GM23338 (cell line): ENCODE results near the gene SSTR4. TPM values are rescaled to one million over a fixed set of nuclear protein-coding genes. Genes with fewer than 3 reads are reported as not detected.
A peak's percentile ranks its signal among the peaks of the same experiment; 100 is the strongest.

Source experiments
- ATAC-seq: fragments of 200-7000 bp; cut with Tn5 transposase; 3 replicates; pipeline ENCODE4 v1.9.1; 2020
- DNase-seq: peaks from one replicate; pipeline ENCODE4 v3.0.0-alpha.2; 2015; ENCODE audit warnings: low spot score
- H2AFZ ChIP-seq: fragments of 200-600 bp; sonication (generic); 2 replicates; pipeline ENCODE4 v1.8.0; 2016; ENCODE audit warnings: antibody characterized with exemption, mild to moderate bottlenecking, moderate library complexity
- H3F3A ChIP-seq: fragments of 200-600 bp; sonication (generic); replicated peaks from 2 replicates; pipeline ENCODE4 v1.8.0; 2017; ENCODE audit warnings: antibody characterized with exemption, mixed run types, low read depth
- H3K27ac ChIP-seq: fragments of 200-600 bp; sonication (generic); 2 replicates; pipeline ENCODE4 v1.6.1; 2016; ENCODE audit warnings: low read depth
- H3K27me3 ChIP-seq: fragments of 200-600 bp; sonication (generic); 2 replicates; pipeline ENCODE4 v1.8.0; 2016; ENCODE audit warnings: mild to moderate bottlenecking, mixed run types, moderate library complexity; ENCODE audit not compliant: insufficient read depth
- H3K36me3 ChIP-seq: fragments of 200-600 bp; sonication (generic); 2 replicates; pipeline ENCODE4 v1.8.0; 2016; ENCODE audit warnings: mild to moderate bottlenecking; ENCODE audit not compliant: insufficient read depth
- H3K4me1 ChIP-seq: fragments of 200-600 bp; sonication (generic); 2 replicates; pipeline ENCODE4 v1.8.0; 2016; ENCODE audit warnings: mild to moderate bottlenecking, moderate library complexity; ENCODE audit not compliant: insufficient read depth
- H3K4me2 ChIP-seq: fragments of 200-600 bp; sonication (generic); 2 replicates; pipeline ENCODE4 v1.7.1; 2017; ENCODE audit warnings: mixed run types
- H3K4me3 ChIP-seq: fragments of 200-600 bp; sonication (generic); 2 replicates; pipeline ENCODE4 v1.6.1; 2016; ENCODE audit warnings: mixed run types
- H3K79me2 ChIP-seq: fragments of 200-600 bp; sonication (generic); replicated peaks from 2 replicates; pipeline ENCODE4 v1.8.0; 2017; ENCODE audit warnings: mild to moderate bottlenecking; ENCODE audit not compliant: insufficient read depth
- H3K9me2 ChIP-seq: fragments of 200-600 bp; sonication (generic); 2 replicates; pipeline ENCODE4 v1.8.0; 2017; ENCODE audit not compliant: insufficient read depth
- H4K20me1 ChIP-seq: fragments of 200-600 bp; sonication (generic); replicated peaks from 2 replicates; pipeline ENCODE4 v1.8.0; 2017; ENCODE audit warnings: mild to moderate bottlenecking; ENCODE audit not compliant: insufficient read depth
- H3K27ac Mint-ChIP-seq: 2 replicates; pipeline ENCODE4 v1.8.0; 2020; ENCODE audit warnings: inconsistent platforms, mild to moderate bottlenecking, moderate library complexity, mixed read lengths
- H3K27me3 Mint-ChIP-seq: 3 replicates; pipeline ENCODE4 v1.8.0; 2022; ENCODE audit warnings: low read depth, mild to moderate bottlenecking, moderate library complexity, mixed read lengths, inconsistent platforms; ENCODE audit not compliant: insufficient read depth, poor library complexity
- H3K36me3 Mint-ChIP-seq: 3 replicates; pipeline ENCODE4 v1.8.0; 2021; ENCODE audit warnings: low read depth, mild to moderate bottlenecking, inconsistent platforms, moderate library complexity, mixed read lengths
- H3K4me1 Mint-ChIP-seq: 3 replicates; pipeline ENCODE4 v1.8.0; 2020; ENCODE audit warnings: mild to moderate bottlenecking, inconsistent platforms, mixed read lengths
- H3K4me3 Mint-ChIP-seq: 3 replicates; pipeline ENCODE4 v1.8.0; 2021; ENCODE audit warnings: moderate library complexity, mild to moderate bottlenecking, inconsistent platforms, mixed read lengths
- H3K9me3 Mint-ChIP-seq: 3 replicates; pipeline ENCODE4 v1.8.0; 2020; ENCODE audit warnings: moderate library complexity, mild to moderate bottlenecking, inconsistent platforms, mixed read lengths
- CREB1 ChIP-seq: fragments of 250-450 bp; sonication (Bioruptor Pico); IDR thresholded peaks from 2 replicates; pipeline ENCODE4 v1.5.0; 2020; ENCODE audit warnings: low read depth, mild to moderate bottlenecking, moderate library complexity
- EZH2 ChIP-seq: fragments of 200-600 bp; sonication (generic); IDR thresholded peaks from one replicate; pipeline ENCODE4 v1.8.0; 2017; ENCODE audit warnings: antibody characterized with exemption, mild to moderate bottlenecking, low read depth; ENCODE audit not compliant: unreplicated experiment
- POLR2AphosphoS5 ChIP-seq: IDR thresholded peaks from 2 replicates; pipeline ENCODE4 v1.6.1; 2016; ENCODE audit warnings: antibody characterized with exemption, low read depth
- STAT1 ChIP-seq: IDR thresholded peaks from one replicate; pipeline ENCODE4 v1.6.1; 2016; ENCODE audit warnings: antibody characterized with exemption; ENCODE audit not compliant: unreplicated experiment
- ZNF114 ChIP-seq: fragments of 250-450 bp; sonication (Bioruptor Pico); IDR thresholded peaks from 2 replicates; pipeline ENCODE4 v1.5.0; 2020; ENCODE audit warnings: mild to moderate bottlenecking, moderate library complexity
- ZNF331 ChIP-seq: fragments of 250-450 bp; sonication (Bioruptor Pico); IDR thresholded peaks from 2 replicates; pipeline ENCODE4 v1.5.0; 2020; ENCODE audit warnings: low read depth, mild to moderate bottlenecking, moderate library complexity
- ZNF462 ChIP-seq: fragments of 250-450 bp; sonication (Bioruptor Pico); IDR thresholded peaks from 2 replicates; pipeline ENCODE4 v1.5.0; 2020; ENCODE audit warnings: mild to moderate bottlenecking, moderate library complexity
- polyA plus RNA-seq: library from polyadenylated mRNA; unstranded; fragments of >200 nt; fragmentation: Nextera tagmentation; extraction: Ambion mirVana; gene quantifications from 2 replicates; pipeline ENCODE4 v1.2.1, GENCODE V29; 2016
- total RNA-seq: library from RNA; depleted of rRNA; stranded (reverse); fragments of >200 nt; shearing (Covaris generic); gene quantifications from 2 replicates; pipeline ENCODE4 v1.2.3, GENCODE V29; 2014
- TF ChIP-seq, protein P1 (sequence below): IDR thresholded peaks from 2 replicates; pipeline ENCODE4 v1.6.1; 2016; ENCODE audit warnings: antibody characterized with exemption

The SSTR4 gene
- total and polyA plus RNA-seq, 2 experiments from 2014 or later: not detected

DNA sequence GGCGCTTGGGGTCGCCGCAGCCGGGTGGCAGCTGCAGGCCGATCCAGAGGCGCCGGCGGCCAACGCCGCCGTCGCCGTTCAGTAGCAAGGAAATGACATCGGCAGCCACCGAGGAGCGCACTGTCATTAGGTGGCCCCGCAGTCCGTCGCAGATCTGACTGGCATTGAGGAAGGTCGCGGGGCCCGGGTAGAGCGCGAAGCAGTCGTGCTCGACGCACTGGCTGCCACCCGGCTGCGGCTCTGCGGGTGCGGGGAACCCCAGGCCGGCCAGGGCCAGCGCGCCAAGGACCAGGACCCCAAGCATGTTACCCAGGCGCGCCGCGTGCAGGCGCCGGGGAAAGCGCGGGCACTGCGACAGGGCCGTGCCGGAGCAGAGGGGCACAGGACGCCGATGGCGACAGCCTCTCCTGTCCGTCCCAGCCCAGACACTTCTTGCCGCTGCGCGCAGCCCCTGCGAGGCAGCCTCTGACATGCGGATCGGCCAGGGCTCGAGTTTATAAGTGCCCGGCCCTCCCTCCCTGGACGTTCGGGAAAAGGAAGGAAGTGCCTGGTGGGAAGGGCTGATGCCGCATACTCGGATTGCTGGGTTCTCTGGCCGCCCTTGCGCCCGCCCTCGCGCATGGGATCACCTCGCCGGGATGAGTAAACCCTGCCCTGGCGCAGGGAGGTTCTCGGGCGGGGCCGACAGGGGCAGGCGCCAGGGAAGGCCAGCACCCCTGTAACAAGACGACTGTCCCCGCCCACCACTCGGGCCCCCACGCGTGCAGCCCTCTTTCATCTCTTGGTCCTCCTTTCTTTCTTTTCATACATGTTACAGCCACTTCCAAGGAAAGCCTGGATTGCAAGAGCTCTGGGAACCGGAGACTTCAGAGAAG, 14.3 kb downstream of the SSTR4 start, which contains the start of gene THBD:
Gene THBD, minus strand, starts transcription at position 472 of the 875 bp plus-strand sequence. Its CDS starts 168 bp downstream, at position 304.
- ATAC-seq: peak; percentile 27
- peak; percentile 68 for DNase-seq
- TF ChIP-seq POLR2AphosphoS5 (no peak), EZH2 (peak; percentile 17)

DNA sequence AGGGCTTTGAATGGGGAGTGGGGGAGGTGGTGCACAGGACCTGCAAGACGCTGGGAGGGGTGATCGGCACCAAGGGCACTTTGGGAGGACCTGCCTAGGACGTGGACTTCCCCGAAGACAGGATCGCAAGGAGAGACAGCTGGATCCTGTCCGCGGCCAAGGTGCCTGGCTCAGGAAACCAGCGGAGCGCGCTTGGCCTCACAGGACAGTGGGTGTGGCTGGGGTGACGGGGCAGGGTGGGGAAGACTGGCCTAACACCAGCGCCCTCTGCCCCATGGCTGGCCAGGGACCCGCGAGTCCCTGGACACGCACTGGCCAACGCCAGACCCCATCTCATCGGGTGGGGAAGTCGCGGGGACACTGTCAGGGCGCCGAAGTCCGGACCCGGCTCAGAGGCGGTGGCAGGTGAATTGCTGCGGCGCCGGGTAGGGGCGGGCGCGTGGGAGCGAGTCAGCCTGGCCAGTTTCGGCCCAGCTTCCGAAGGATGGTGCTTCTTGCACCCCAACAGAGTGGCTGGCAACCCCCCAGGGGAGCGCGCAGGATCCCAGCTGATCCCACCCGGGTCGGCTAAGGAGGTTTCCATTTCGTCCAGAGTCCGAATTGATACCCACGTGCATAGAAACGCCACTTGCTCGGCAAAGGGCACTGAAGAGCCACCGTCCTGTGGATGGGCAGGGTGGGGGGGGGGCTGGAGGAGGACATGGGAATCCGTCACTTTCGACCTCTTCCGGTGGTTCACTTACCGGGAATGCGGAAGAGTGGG, 15.1 kb downstream of the SSTR4 start:
- peaks cover 80% of the 10 kb centered on the region for H3K27me3 ChIP-seq
- H3F3A ChIP-seq: no peaks in the 10 kb centered on the region; the same call in 1 of the 2 replicates
- DNase-seq (peak; percentile 53), ATAC-seq (peak; percentile 7)
- Mint-ChIP-seq H3K27ac (no peak overlapping the region), H3K27me3 (peaks cover 59% of the 10 kb centered on the region), H3K4me1 (peaks cover 15% of the 10 kb centered on the region), H3K9me3 (peaks cover 4% of the 10 kb centered on the region; the same call in 2 of the 3 replicates), H3K36me3 (peaks cover 4% of the 10 kb centered on the region; the same call in 1 of the 3 replicates), H3K4me3 (peak overlapping the region; percentile 90)
- H3K79me2 ChIP-seq: no peaks in the 10 kb centered on the region
- no peaks in the 10 kb centered on the region; the same call in 1 of the 2 replicates for H3K36me3 ChIP-seq
- H3K4me3 ChIP-seq: peak overlapping the region; percentile 73
- peak overlapping the region; percentile 95 for H2AFZ ChIP-seq
- no peak overlapping the region for H3K27ac ChIP-seq
- no peaks in the 10 kb centered on the region for H3K9me2 ChIP-seq
- H4K20me1 ChIP-seq: no peaks in the 10 kb centered on the region
- H3K4me2 ChIP-seq: peak overlapping the region; percentile 88
- no peaks in the 10 kb centered on the region; the same call in 1 of the 2 replicates for H3K4me1 ChIP-seq
- TF ChIP-seq ZNF114 (CRISPR knock-in tag): no peak
- no peak for TF ChIP-seq ZNF462 (CRISPR knock-in tag)
- TF ChIP-seq, protein P1, sequence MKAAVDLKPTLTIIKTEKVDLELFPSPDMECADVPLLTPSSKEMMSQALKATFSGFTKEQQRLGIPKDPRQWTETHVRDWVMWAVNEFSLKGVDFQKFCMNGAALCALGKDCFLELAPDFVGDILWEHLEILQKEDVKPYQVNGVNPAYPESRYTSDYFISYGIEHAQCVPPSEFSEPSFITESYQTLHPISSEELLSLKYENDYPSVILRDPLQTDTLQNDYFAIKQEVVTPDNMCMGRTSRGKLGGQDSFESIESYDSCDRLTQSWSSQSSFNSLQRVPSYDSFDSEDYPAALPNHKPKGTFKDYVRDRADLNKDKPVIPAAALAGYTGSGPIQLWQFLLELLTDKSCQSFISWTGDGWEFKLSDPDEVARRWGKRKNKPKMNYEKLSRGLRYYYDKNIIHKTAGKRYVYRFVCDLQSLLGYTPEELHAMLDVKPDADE: no peak
- no peak for TF ChIP-seq ZNF331 (CRISPR knock-in tag)
- TF ChIP-seq CREB1 (CRISPR knock-in tag): no peak
- TF ChIP-seq STAT1: no peak
- no peak for TF ChIP-seq EZH2

More for the DNA sequence above, 14.3 kb downstream of the SSTR4 start, which contains the start of gene THBD:
- Histone ChIP-seq H4K20me1 (no peaks in the 10 kb centered on the region), H3K27ac (no peak within 1 kb of the TSS), H3K27me3 (peaks cover 83% of the 10 kb centered on the region), H3K9me2 (no peaks in the 10 kb centered on the region), H2AFZ (peak within 1 kb of the TSS; percentile 95), H3K4me2 (peak within 1 kb of the TSS; percentile 88), H3K4me3 (peak within 1 kb of the TSS; percentile 73), H3F3A (no peaks in the 10 kb centered on the region; the same call in 1 of the 2 replicates), H3K36me3 (no peaks in the 10 kb centered on the region; the same call in 1 of the 2 replicates), H3K79me2 (no peaks in the 10 kb centered on the region), H3K4me1 (peaks cover 2% of the 10 kb centered on the region; the same call in 1 of the 2 replicates)
- Mint-ChIP-seq H3K27me3 (peaks cover 61% of the 10 kb centered on the region), H3K9me3 (peaks cover 4% of the 10 kb centered on the region; the same call in 2 of the 3 replicates), H3K27ac (no peak within 1 kb of the TSS), H3K4me3 (peak within 1 kb of the TSS; percentile 90), H3K4me1 (peaks cover 23% of the 10 kb centered on the region), H3K36me3 (peaks cover 4% of the 10 kb centered on the region; the same call in 1 of the 3 replicates)
